HepG2 (cell line): ENCODE data around the gene NTM. TPM values are rescaled to one million over a fixed set of nuclear protein-coding genes. Genes with fewer than 3 reads are reported as not detected.

Experiments used
- ATAC-seq: fragments of 200-7000 bp; cut with Tn5 transposase; 3 replicates; pipeline ENCODE4 v1.9.1; 2020; ENCODE audit warnings: mild to moderate bottlenecking, moderate library complexity
- BruUV-seq: library from RNA; stranded (reverse); fragments of 400-500 nt; replicated peaks from 2 replicates; lab custom pipeline; 2021; lab: Mats Ljungman, UMichigan
- CTCF ChIA-PET: fragments of 300-600 bp; formaldehyde crosslinking; extraction: SDS; loops from one replicate; lab custom pipeline; 2021; ENCODE audit warnings: low total read pairs, inconsistent platforms, low intra/inter-chr PET ratio; lab: Yijun Ruan, JAX
- POLR2A ChIA-PET: fragments of 350-600 bp; sonication (Branson Sonifier 250); formaldehyde crosslinking; loops from one replicate; lab custom pipeline; 2020; ENCODE audit warnings: antibody characterized with exemption, inconsistent platforms; lab: Yijun Ruan, JAX
- DNase-seq: peaks from one replicate; pipeline ENCODE4 v3.0.0-alpha.2; 2015; ENCODE audit warnings: low spot score
- FAIRE-seq: peaks from 3 replicates; lab custom pipeline; 2011; peaks lifted over from hg19 to GRCh38; lab: Jason Lieb, UNC
- H2AFZ ChIP-seq: one replicate; pipeline ENCODE4 v1.6.1; 2011; ENCODE audit warnings: low read length, inconsistent platforms
- H3K27ac ChIP-seq: fragments of 300-600 bp; 3 replicates; pipeline ENCODE4 v1.8.0; 2011; ENCODE audit warnings: mixed run types, mild to moderate bottlenecking, mixed read lengths, low read length, inconsistent platforms; ENCODE audit not compliant: insufficient read depth; ENCODE audit errors: extremely low read length
- H3K27me3 ChIP-seq, 2 experiments: fragments of 200-600 bp in 1 of 2; 2 replicates in 1 of 2; 3 replicates in 1 of 2; pipeline versions ENCODE4 v1.6.0 to v1.8.0; 2011; ENCODE audit warnings: low read length in 2 of 2, mild to moderate bottlenecking in 2 of 2, moderate library complexity in 2 of 2, inconsistent platforms in 1 of 2; ENCODE audit not compliant: insufficient read depth in 2 of 2, control insufficient read depth in 1 of 2
- H3K36me3 ChIP-seq, 2 experiments: fragments of 200-600 bp in 1 of 2; replicated peaks in 1 of 2; 2 replicates in 1 of 2; 3 replicates in 1 of 2; pipeline versions ENCODE4 v1.5.1 to v1.8.0; 2011; ENCODE audit warnings: low read length in 2 of 2, inconsistent platforms in 1 of 2; ENCODE audit not compliant: insufficient read depth in 2 of 2, control insufficient read depth in 1 of 2
- H3K4me1 ChIP-seq: 2 replicates; pipeline ENCODE4 v1.5.1; 2012; ENCODE audit warnings: low read length, inconsistent platforms; ENCODE audit not compliant: insufficient read depth
- H3K4me2 ChIP-seq: 2 replicates; pipeline ENCODE4 v1.6.0; 2011; ENCODE audit warnings: low read depth, low read length, inconsistent platforms
- H3K4me3 ChIP-seq, 3 experiments: fragments of 200-600 bp in 1 of 3; sonication (generic), shearing (Covaris generic) in 1 of 3; replicated peaks in 1 of 3; 2 replicates each; pipeline ENCODE4 v1.5.1; 2011 to 2016; ENCODE audit warnings: low read length in 3 of 3, inconsistent platforms in 2 of 3, low read depth in 2 of 3, mild to moderate bottlenecking in 2 of 3, control low read depth in 1 of 3, mixed read lengths in 1 of 3; ENCODE audit not compliant: insufficient read depth in 1 of 3
- H3K79me2 ChIP-seq: one replicate; pipeline ENCODE4 v1.6.1; 2011; ENCODE audit warnings: low read length, inconsistent platforms; ENCODE audit not compliant: insufficient read depth
- H3K9ac ChIP-seq: 2 replicates; pipeline ENCODE4 v1.6.0; 2011; ENCODE audit warnings: mild to moderate bottlenecking, low read depth, low read length, inconsistent platforms; ENCODE audit not compliant: insufficient read depth
- H3K9me3 ChIP-seq: 2 replicates; pipeline ENCODE4 v1.5.1; 2012; ENCODE audit warnings: mild to moderate bottlenecking, low read length
- H4K20me1 ChIP-seq: 2 replicates; pipeline ENCODE4 v1.6.0; 2011; ENCODE audit warnings: inconsistent platforms, mild to moderate bottlenecking, low read length, moderate library complexity; ENCODE audit not compliant: insufficient read depth
- CERS6 ChIP-seq: sonication (generic); formaldehyde crosslinking; IDR thresholded peaks from 2 replicates; pipeline ENCODE4 v1.5.0; 2020; ENCODE audit warnings: missing genetic modification reagents
- GATA4 ChIP-seq: sonication (generic); IDR thresholded peaks from 2 replicates; pipeline ENCODE4 v1.6.1; 2016; ENCODE audit warnings: antibody characterized with exemption, low read depth, borderline replicate concordance
- SKI ChIP-seq: fragments of 450-650 bp; IDR thresholded peaks from one replicate; pipeline ENCODE4 v1.6.1; 2018; ENCODE audit warnings: mild to moderate bottlenecking; ENCODE audit not compliant: partially characterized antibody
- SMAD1 ChIP-seq: sonication (generic); formaldehyde crosslinking; IDR thresholded peaks from 2 replicates; pipeline ENCODE4 v1.4.0; 2020; ENCODE audit warnings: missing genetic modification reagents, low read depth, mild to moderate bottlenecking, borderline replicate concordance
- TCF12 ChIP-seq, 2 experiments: fragments of 450-650 bp in 1 of 2; sonication (generic) in 1 of 2; formaldehyde crosslinking in 1 of 2; IDR thresholded peaks; 2 replicates each; pipeline versions ENCODE4 v1.6.1 to v1.8.0; 2017 to 2022; ENCODE audit warnings: antibody characterized with exemption in 1 of 2, mild to moderate bottlenecking in 1 of 2, missing genetic modification reagents in 1 of 2, moderate library complexity in 1 of 2
- ZBTB42 ChIP-seq: sonication (generic); formaldehyde crosslinking; IDR thresholded peaks from 2 replicates; pipeline ENCODE4 v1.5.0; 2020; ENCODE audit warnings: mild to moderate bottlenecking, missing genetic modification reagents
- ZNF33A ChIP-seq: sonication (generic); formaldehyde crosslinking; IDR thresholded peaks from 2 replicates; pipeline ENCODE4 v1.5.1; 2020; ENCODE audit warnings: missing genetic modification reagents, mild to moderate bottlenecking, moderate library complexity, borderline replicate concordance
- ZNF569 ChIP-seq: sonication (generic); formaldehyde crosslinking; IDR thresholded peaks from 2 replicates; pipeline ENCODE4 v1.5.0; 2020; ENCODE audit warnings: mild to moderate bottlenecking, missing genetic modification reagents, moderate library complexity, borderline replicate concordance
- ZSCAN25 ChIP-seq: sonication (generic); formaldehyde crosslinking; IDR thresholded peaks from 2 replicates; pipeline ENCODE4 v1.8.0; 2022; ENCODE audit warnings: mild to moderate bottlenecking, missing genetic modification reagents
- WGBS: methylation state at CpG from one replicate; pipeline ENCODE4 v1.1.6; 2017; ENCODE audit warnings: low lambda C conversion rate; 5-methylcytosine and 5-hydroxymethylcytosine counted together
- in situ Hi-C: cut with HindIII; loops from 2 replicates; pipeline ENCODE4 v1.10.0; 2017; ENCODE audit warnings: low pct_unique_long_range_greater_than_20kb; ENCODE audit not compliant: extremely low pct_ligation_motif_present
- intact Hi-C: fragments of 100-400 bp; cut with micrococcal nuclease; formaldehyde crosslinking; loops from one replicate; pipeline ENCODE4 v1.10.0; 2022; ENCODE audit not compliant: unreplicated experiment
- polyA plus RNA-seq, 8 experiments: library from polyadenylated mRNA; depleted of rRNA in 3 of 8; stranded (reverse) in 7 of 8; unstranded in 1 of 8; fragments of >200 nt; fragmentation: Illumina TruSeq in 4 of 8; extraction: Trizol in 4 of 8; gene quantifications; 2 replicates each; pipeline versions ENCODE4 v1.2.1 to v1.2.3, GENCODE V29; 2011 to 2016; ENCODE audit warnings: low read depth in 4 of 8, missing spikeins in 1 of 8, mixed read lengths in 1 of 8; ENCODE audit not compliant: insufficient read depth in 1 of 8
- total RNA-seq, 5 experiments: library from RNA; depleted of rRNA; stranded (reverse); fragments of >200 nt; fragmentation: Illumina TruSeq; extraction: Trizol; gene quantifications; 2 replicates each; pipeline ENCODE4 v1.2.3, GENCODE V29; 2016; ENCODE audit warnings: low read depth in 1 of 5
- TF ChIP-seq, protein P1 (sequence below): sonication (generic); formaldehyde crosslinking; conservative IDR thresholded peaks from 2 replicates; pipeline ENCODE4 v1.8.1; 2023; ENCODE audit warnings: missing genetic modification reagents
- TF ChIP-seq, protein P2 (sequence below): sonication (generic); formaldehyde crosslinking; IDR thresholded peaks from 2 replicates; pipeline ENCODE4 v1.4.0; 2020; ENCODE audit warnings: missing genetic modification reagents, borderline replicate concordance

Gene NTM
- total and polyA plus RNA-seq, 2 of the 13 experiments (the other 11 are each of a cell fraction or from before 2014, with no cell fraction given) = not detected

- TF ChIP-seq SKI (no peak), TCF12 (IDR thresholded peaks at IDR 0.05) (no peak), TCF12 (CRISPR knock-in tag; IDR thresholded peaks at IDR 0.05) (no peak), ZSCAN25 (no peak), ZNF569 (CRISPR knock-in tag) (no peak), SMAD1 (no peak), GATA4 (no peak), ZBTB42 (CRISPR knock-in tag) (no peak), CERS6 (CRISPR knock-in tag) (no peak), ZNF33A (CRISPR knock-in tag) (no peak)
- TF ChIP-seq, protein P1, sequence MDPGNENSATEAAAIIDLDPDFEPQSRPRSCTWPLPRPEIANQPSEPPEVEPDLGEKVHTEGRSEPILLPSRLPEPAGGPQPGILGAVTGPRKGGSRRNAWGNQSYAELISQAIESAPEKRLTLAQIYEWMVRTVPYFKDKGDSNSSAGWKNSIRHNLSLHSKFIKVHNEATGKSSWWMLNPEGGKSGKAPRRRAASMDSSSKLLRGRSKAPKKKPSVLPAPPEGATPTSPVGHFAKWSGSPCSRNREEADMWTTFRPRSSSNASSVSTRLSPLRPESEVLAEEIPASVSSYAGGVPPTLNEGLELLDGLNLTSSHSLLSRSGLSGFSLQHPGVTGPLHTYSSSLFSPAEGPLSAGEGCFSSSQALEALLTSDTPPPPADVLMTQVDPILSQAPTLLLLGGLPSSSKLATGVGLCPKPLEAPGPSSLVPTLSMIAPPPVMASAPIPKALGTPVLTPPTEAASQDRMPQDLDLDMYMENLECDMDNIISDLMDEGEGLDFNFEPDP (CRISPR knock-in tag) = no peak
- TF ChIP-seq, protein P2, sequence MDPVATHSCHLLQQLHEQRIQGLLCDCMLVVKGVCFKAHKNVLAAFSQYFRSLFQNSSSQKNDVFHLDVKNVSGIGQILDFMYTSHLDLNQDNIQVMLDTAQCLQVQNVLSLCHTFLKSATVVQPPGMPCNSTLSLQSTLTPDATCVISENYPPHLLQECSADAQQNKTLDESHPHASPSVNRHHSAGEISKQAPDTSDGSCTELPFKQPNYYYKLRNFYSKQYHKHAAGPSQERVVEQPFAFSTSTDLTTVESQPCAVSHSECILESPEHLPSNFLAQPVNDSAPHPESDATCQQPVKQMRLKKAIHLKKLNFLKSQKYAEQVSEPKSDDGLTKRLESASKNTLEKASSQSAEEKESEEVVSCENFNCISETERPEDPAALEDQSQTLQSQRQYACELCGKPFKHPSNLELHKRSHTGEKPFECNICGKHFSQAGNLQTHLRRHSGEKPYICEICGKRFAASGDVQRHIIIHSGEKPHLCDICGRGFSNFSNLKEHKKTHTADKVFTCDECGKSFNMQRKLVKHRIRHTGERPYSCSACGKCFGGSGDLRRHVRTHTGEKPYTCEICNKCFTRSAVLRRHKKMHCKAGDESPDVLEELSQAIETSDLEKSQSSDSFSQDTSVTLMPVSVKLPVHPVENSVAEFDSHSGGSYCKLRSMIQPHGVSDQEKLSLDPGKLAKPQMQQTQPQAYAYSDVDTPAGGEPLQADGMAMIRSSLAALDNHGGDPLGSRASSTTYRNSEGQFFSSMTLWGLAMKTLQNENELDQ (CRISPR knock-in tag) = no peak
- Histone ChIP-seq H3K79me2 (no peaks in the 10 kb centered on the region), H3K27me3 (peaks cover 5 to 56% of the 10 kb centered on the region in 2 experiments), H3K36me3 (no peaks in the 10 kb centered on the region), H2AFZ (no peak overlapping the region), H4K20me1 (no peaks in the 10 kb centered on the region), H3K9ac (no peak overlapping the region), H3K4me3 (no peak overlapping the region), H3K27ac (no peak overlapping the region), H3K4me2 (no peak overlapping the region), H3K4me1 (no peaks in the 10 kb centered on the region), H3K9me3 (no peaks in the 10 kb centered on the region)
- intact Hi-C loops = no loop called here
- FAIRE-seq (no peak), ATAC-seq (no peak), DNase-seq (no peak)
- ChIA-PET POLR2A (no interaction called here), CTCF (no interaction called here)
- no TSS peak for BruUV-seq
- WGBS = 17% methylated on average over 2 of the region's 2 CpGs
- in situ Hi-C loops = no loop called here
These were observed 288.5 kb downstream of the NTM start for GRCh38 chr11:131658952-131659351.
